ENCODE results near the gene CDK14. TPM values are rescaled to one million over a fixed set of nuclear protein-coding genes. Genes with fewer than 3 reads are reported as not detected.

CDK14 gene
- total RNA-seq, 1 donor from 2014 or later, result 1.9 TPM

DNA sequence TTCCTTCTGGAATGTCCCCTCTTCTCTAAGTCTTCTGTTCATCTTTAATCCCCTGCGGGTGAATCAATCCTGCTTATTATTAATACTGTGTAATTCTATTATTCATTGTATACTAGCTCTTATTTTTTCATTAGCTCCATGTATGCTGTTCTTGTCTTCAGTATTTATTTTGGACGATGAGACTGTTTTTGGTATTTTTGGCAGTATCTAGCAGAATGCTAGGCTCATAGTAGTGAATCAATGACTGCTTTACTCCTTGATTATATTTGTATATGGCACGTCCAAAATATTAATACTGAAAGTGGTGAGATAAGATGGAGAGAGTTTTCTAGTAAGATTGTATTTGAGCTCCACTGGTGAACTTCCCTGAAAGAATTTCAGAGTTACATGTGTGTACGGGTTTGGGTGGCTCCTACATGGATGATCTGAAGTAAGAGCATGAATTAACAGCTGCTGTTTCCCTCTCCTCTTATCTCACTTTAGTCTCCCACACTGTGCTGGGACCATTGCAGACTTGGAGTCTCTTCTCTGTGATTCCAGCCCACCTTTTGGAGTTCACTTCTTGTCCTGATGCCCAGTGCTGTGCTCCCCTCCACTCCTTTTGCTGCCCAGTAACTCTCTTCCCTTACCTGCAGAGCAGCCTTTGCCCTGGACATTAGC lies 226.0 kb downstream of the CDK14 start:
- Mint-ChIP-seq H3K9me3 (peaks cover 7% of the 10 kb centered on the region), H3K27me3 (no peaks in the 10 kb centered on the region), H3K36me3 (ENCODE audit: low read depth) (no peaks in the 10 kb centered on the region), H3K4me1 (no peaks in the 10 kb centered on the region), H3K4me3 (no peak overlapping the region), H3K27ac (no peak overlapping the region)
- intact Hi-C loops (cut with micrococcal nuclease), result no loop called here
- DNase-seq, result no peak

DNA sequence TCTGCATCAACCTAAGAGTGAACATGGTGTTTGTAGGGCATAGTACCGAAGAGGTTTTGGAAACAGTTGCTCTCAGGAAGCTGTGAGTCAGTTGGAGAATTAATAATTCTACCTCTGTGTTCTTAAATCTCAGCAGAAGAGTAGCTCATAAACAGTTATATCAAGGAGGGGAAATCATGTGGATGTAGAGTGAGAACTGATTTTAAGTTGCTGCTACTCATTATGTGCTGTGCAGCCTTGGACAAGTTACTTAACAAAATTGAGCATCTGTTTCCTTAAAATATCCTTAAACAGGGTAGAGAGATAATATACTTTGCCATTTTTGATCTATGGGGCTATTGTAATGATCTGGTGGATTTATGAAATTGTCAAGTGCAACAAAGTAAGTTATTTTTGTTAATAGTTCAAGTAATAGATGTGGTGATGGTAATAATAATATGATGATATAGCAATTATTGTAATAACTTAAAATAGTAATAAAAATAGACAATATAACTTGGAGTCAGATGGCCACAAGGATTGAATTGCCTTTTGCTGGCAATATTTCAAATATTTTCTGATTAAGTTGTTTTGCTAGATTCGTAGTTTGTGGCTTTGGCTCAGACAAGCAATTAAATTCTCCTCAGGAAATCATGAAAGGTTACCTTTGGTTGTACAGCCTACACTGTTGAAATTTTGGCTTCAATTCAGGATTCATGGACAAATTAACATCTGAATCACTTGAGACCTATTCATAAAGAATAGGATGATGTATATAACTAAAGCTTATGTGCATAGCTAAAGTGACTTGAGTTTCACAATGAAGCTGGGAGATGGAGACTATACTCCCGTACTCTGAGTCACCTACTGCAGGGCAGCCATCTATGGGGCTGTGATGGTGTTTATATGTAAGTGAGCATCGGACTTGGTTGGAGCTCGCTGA lies 228.5 kb downstream of the CDK14 start:
- H3K4me1 Mint-ChIP-seq, result no peaks in the 10 kb centered on the region
- H3K27ac Mint-ChIP-seq, result no peak overlapping the region
- H3K27me3 Mint-ChIP-seq, result no peaks in the 10 kb centered on the region
- intact Hi-C loops (cut with micrococcal nuclease), result no loop called here
- H3K9me3 Mint-ChIP-seq, result peaks cover 14% of the 10 kb centered on the region
- no peak for DNase-seq
- no peak overlapping the region for H3K4me3 Mint-ChIP-seq
- no peaks in the 10 kb centered on the region for H3K36me3 Mint-ChIP-seq (ENCODE audit: low read depth)

DNA sequence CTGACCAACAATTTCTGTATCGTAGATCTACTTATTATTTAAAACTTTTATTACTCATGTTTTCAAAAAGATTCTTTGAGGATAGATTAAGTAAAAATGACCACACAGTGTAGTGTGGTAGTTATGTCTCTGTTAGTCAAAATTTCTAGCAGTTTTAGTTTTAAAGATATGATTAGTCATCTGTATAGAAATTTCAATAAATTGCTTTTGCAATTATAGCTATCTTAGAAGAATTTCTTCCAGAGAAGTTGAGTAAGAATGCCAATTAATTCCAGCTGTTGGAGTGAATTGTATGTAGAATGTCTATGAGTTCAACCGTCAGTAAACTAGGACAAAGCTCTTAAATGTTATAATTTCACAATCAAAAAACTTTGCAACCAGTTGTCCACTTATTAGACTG lies 229.7 kb downstream of the CDK14 start:
- intact Hi-C loops (cut with micrococcal nuclease), result no loop called here
- DNase-seq, result no peak
- H3K4me1 Mint-ChIP-seq, result no peaks in the 10 kb centered on the region
- peaks cover 13% of the 10 kb centered on the region for H3K9me3 Mint-ChIP-seq
- no peak overlapping the region for H3K27ac Mint-ChIP-seq
- no peaks in the 10 kb centered on the region for H3K27me3 Mint-ChIP-seq
- no peaks in the 10 kb centered on the region for H3K36me3 Mint-ChIP-seq (ENCODE audit: low read depth)
- H3K4me3 Mint-ChIP-seq, result no peak overlapping the region

DNA sequence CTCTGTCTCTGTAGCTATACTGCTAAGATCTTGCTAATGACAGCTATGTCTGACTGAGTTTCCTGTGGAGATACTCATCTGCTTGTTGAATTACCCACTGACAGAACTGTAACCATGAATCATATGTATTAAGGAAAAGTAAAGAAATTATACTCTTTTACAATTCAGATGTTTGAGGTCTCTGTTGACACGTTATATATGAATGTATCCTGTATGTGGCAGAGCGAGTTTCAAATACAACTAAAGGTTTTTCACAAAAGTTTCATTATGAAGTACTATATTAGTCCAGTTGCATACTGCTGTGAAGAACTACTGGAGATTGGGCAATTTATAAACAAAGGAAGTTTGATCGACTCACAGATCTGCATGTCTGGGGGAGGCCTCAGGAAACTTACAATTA lies 232.5 kb downstream of the CDK14 start:
- intact Hi-C loops (cut with micrococcal nuclease), result no loop called here
- DNase-seq, result no peak
- Mint-ChIP-seq H3K4me1 (no peaks in the 10 kb centered on the region), H3K27ac (no peak overlapping the region), H3K4me3 (no peak overlapping the region), H3K27me3 (no peaks in the 10 kb centered on the region), H3K36me3 (ENCODE audit: low read depth) (no peaks in the 10 kb centered on the region), H3K9me3 (peaks cover 12% of the 10 kb centered on the region)

DNA sequence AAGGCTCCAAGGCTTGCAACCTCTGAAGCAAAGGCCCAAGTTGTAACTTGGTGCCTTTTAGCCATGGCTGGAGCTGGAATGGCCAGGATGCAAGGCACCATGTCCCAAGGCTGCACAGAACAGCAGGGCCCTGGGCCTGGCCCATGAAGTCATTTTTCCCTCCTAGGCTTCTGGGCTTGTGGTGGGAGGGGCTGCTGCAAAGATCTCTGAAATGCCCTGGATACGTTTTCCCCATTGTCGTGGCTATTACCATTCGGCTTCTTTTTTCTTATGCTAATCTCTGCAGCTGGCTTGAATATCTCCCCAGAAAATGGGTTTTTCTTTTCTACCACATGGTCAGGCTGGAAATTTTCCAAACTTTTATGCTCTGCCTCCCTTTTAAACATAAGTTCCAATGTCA lies 234.2 kb downstream of the CDK14 start:
- intact Hi-C loops (cut with micrococcal nuclease), result no loop called here
- Mint-ChIP-seq H3K36me3 (ENCODE audit: low read depth) (no peaks in the 10 kb centered on the region), H3K27me3 (no peaks in the 10 kb centered on the region), H3K4me3 (no peak overlapping the region), H3K27ac (no peak overlapping the region), H3K4me1 (no peaks in the 10 kb centered on the region), H3K9me3 (peaks cover 12% of the 10 kb centered on the region)
- no peak for DNase-seq

DNA sequence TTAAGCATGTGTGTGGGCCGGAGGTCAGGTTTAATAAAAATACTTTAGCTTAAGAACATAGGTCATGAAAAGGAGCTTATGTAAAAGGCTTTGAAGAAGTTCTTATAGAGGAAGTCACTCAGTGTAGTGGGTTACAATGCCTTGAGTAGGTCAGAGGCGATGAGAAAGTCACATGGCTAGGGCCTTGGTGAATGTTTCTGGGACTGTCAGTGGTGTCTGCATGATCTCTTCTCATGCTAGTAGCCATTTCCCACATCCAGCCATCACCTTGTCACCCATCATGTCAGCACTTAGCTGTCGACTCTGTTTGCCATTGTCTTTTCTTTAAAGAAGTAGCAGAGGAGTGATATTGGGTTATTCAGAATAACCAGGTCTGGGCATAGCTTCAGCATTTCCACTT lies 236.6 kb downstream of the CDK14 start:
- Mint-ChIP-seq H3K27ac (no peak overlapping the region), H3K36me3 (ENCODE audit: low read depth) (no peaks in the 10 kb centered on the region), H3K9me3 (peaks cover 12% of the 10 kb centered on the region), H3K4me3 (no peak overlapping the region), H3K27me3 (no peaks in the 10 kb centered on the region), H3K4me1 (no peaks in the 10 kb centered on the region)
- intact Hi-C loops (cut with micrococcal nuclease), result no loop called here
- no peak for DNase-seq

DNA sequence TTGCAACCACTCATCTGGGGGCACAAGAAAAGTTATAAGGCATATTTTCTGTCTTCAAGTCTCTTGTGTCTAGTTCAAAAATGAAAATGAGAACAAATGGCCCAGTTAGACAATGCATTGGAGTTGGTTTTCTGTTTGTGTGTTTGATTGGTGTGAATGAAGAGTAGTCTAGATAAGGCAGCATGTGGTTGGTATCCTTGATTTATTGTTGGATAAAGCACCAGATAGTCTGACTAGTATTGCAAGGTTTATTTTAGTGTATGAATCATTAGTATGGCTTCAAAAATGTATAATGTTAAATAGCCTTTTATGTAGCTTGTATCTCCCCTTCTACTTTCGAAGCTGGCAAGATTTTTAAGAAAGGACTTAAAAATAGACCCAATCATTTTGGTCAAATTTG lies 237.3 kb downstream of the CDK14 start:
- Mint-ChIP-seq H3K27me3 (no peaks in the 10 kb centered on the region), H3K27ac (no peak overlapping the region), H3K9me3 (peaks cover 12% of the 10 kb centered on the region), H3K4me1 (no peaks in the 10 kb centered on the region), H3K36me3 (ENCODE audit: low read depth) (no peaks in the 10 kb centered on the region), H3K4me3 (no peak overlapping the region)
- intact Hi-C loops (cut with micrococcal nuclease), result no loop called here
- DNase-seq, result no peak

DNA sequence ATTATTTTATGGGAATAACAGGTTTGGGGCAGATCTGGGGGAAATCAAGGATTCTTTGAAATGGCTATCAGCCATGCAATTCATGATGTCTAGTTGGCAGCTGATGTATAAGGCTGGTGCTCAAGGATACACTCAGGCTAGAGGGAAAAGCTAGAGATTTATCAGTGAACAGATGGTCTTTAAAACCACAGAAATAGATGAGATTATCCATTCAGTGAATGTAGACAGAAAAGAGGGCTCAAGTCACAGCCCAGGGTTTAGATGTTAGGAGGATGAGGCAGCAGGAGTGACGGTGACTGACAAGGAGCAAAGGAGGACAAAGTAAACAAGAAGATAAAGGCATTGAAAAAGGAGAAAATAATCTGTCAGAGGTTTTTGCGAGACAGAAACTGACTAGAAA lies 238.7 kb downstream of the CDK14 start:
- H3K27me3 Mint-ChIP-seq, result no peaks in the 10 kb centered on the region
- no peak for DNase-seq
- no peak overlapping the region for H3K27ac Mint-ChIP-seq
- H3K36me3 Mint-ChIP-seq (ENCODE audit: low read depth), result no peaks in the 10 kb centered on the region
- no peaks in the 10 kb centered on the region for H3K4me1 Mint-ChIP-seq
- peaks cover 5% of the 10 kb centered on the region for H3K9me3 Mint-ChIP-seq
- intact Hi-C loops (cut with micrococcal nuclease), result no loop called here
- no peak overlapping the region for H3K4me3 Mint-ChIP-seq

DNA sequence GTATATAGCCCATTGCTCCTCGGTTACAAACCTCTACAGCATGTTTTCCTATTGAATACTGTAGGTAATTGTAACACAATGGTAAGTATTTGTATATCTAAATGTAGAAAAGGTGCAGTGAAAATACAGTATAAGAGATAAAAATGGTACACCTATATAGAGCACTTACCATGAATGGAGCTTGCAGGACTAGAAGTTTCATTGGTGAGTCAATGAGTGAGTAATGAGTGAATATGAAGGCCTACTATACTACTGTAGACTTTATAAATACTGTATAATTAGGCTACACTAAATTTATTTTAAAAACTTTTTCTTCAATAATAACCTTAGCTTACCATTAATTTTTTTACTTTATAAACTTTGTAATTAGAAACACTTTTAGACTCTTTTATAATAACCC lies 239.7 kb downstream of the CDK14 start:
- Mint-ChIP-seq H3K27ac (no peak overlapping the region), H3K36me3 (ENCODE audit: low read depth) (no peaks in the 10 kb centered on the region), H3K9me3 (peaks cover 1% of the 10 kb centered on the region), H3K27me3 (no peaks in the 10 kb centered on the region), H3K4me3 (no peak overlapping the region), H3K4me1 (no peaks in the 10 kb centered on the region)
- intact Hi-C loops (cut with micrococcal nuclease), result no loop called here
- DNase-seq, result no peak

DNA sequence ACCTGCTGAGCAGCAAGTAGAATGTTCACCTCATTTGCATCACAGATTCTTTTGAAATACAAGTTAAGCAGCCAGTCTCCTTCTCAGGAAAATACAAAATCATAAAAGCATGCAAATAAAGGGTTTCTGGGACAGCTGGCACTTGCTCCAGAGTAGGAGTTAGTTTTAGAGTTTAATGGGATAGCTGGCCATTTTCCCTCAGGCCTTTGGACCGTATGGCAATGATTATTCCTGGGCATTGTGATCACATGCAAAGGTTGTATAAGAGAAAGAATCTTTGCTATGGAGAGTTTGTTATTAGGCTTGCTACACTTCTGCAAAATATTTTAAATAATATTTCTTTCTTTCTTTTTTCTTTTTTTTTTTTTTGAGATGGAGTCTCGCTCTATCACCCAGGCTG lies 240.8 kb downstream of the CDK14 start:
- intact Hi-C loops (cut with micrococcal nuclease), result no loop called here
- Mint-ChIP-seq H3K4me1 (no peaks in the 10 kb centered on the region), H3K4me3 (no peak overlapping the region), H3K9me3 (no peaks in the 10 kb centered on the region), H3K27ac (no peak overlapping the region), H3K27me3 (no peaks in the 10 kb centered on the region), H3K36me3 (ENCODE audit: low read depth) (no peaks in the 10 kb centered on the region)
- DNase-seq, result no peak

DNA sequence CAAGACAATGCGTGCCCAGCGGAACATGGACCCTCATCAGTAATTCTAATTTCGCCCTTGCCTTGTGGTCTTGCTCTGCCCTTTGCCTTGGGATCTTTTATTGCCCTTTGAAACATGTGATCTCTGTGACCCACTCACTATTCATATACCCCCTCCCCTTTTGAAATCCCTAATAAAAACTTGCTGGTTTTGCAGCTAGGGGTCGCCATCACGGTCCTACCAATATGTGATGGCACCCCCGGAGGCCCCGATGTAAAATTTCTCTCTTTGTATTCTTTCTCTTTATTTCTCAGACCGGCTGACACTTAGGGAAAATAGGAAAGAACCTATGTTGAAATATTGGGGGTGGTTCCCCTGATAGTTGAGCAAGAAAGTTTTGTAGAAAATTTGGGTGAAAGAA lies 242.7 kb downstream of the CDK14 start:
- intact Hi-C loops (cut with micrococcal nuclease), result no loop called here
- Mint-ChIP-seq H3K36me3 (ENCODE audit: low read depth) (no peaks in the 10 kb centered on the region), H3K4me1 (no peaks in the 10 kb centered on the region), H3K4me3 (no peak overlapping the region), H3K9me3 (no peaks in the 10 kb centered on the region), H3K27me3 (no peaks in the 10 kb centered on the region), H3K27ac (no peak overlapping the region)
- DNase-seq, result no peak

DNA sequence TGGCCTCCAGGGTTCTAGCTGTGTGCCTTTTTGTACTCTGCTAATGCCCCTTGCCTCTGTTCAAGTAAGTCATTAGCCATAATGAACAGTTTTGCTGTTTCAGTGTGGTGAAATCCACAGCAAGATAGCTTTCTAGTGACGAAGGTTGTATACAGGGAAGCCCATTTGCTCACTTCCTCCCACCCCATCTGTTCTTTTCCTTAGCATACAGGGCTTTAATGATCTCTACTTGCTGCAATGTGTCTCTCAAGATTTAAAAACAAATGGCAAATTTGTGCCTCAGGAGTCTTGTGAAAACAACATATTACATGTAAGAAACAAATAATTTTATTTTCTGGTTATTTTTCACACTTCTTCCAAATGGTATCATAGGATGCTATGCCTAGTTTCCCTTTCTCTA lies 243.2 kb downstream of the CDK14 start:
- no peaks in the 10 kb centered on the region for H3K4me1 Mint-ChIP-seq
- no peaks in the 10 kb centered on the region for H3K9me3 Mint-ChIP-seq
- intact Hi-C loops (cut with micrococcal nuclease), result no loop called here
- H3K4me3 Mint-ChIP-seq, result no peak overlapping the region
- H3K27me3 Mint-ChIP-seq, result no peaks in the 10 kb centered on the region
- no peak overlapping the region for H3K27ac Mint-ChIP-seq
- no peak for DNase-seq
- H3K36me3 Mint-ChIP-seq (ENCODE audit: low read depth), result no peaks in the 10 kb centered on the region

DNA sequence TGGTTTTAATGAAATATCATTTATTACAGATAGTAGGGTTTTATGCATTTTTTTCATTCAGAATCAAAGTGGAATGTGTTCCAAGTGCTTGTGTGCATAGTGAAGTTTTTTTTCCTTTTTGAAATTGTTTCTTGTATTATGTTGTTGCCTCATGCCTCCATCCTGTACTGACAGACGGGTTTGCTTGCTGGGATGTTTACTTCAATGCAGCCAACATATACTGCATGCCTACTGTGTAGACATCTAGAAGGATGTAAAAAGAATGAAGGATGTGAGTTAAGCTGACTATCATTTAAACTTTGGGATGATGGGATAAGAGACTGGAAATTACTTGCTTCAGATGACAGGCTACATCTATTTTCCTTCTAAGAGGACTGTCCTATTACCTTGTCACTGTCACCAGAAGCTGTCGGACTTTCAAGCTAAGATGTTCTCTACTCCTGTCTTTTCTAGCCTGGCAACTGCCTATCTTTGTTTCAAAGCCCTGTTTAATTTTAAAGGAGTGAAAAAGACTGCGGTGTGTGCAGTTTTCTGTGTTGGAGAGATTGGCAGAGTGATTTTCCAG lies 243.7 kb downstream of the CDK14 start:
- H3K36me3 Mint-ChIP-seq (ENCODE audit: low read depth), result no peaks in the 10 kb centered on the region
- H3K27ac Mint-ChIP-seq, result no peak overlapping the region
- no peak overlapping the region for H3K4me3 Mint-ChIP-seq
- H3K4me1 Mint-ChIP-seq, result no peaks in the 10 kb centered on the region
- DNase-seq, result no peak
- no peaks in the 10 kb centered on the region for H3K9me3 Mint-ChIP-seq
- no peaks in the 10 kb centered on the region for H3K27me3 Mint-ChIP-seq
- intact Hi-C loops (cut with micrococcal nuclease), result no loop called here

DNA sequence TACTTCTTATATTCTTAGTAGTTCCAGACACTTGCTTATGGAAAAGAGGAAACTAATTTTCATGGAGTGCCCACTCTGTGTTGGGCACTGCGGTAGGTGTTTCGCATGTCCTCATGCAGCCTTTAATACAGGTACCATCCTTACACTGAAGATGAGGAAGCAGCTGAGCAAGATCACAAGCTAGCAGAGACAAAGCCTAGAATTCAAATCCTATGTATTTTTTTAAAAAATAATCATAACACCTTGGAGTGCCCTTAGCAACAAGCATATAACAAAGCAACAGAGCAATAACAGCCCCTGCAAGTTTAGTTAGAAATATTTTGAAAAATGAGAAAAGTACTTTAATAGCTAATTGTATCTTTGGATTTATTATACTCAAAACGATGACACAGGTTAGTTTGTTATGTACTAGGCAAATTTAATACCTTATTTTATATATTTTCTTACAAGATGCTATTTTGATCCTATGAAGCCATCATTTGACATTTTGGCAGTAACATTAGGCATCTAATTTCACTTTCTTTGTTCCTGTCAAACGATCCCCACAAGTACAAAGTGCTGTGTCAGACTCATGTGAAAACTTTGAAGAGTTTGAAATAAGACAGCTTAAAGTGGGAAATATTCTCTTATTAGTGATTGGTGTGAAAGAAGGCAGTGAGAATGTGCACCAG lies 245.8 kb downstream of the CDK14 start:
- no peaks in the 10 kb centered on the region for H3K27me3 Mint-ChIP-seq
- DNase-seq, result no peak
- H3K4me3 Mint-ChIP-seq, result no peak overlapping the region
- H3K36me3 Mint-ChIP-seq (ENCODE audit: low read depth), result no peaks in the 10 kb centered on the region
- no peaks in the 10 kb centered on the region for H3K4me1 Mint-ChIP-seq
- H3K9me3 Mint-ChIP-seq, result no peaks in the 10 kb centered on the region
- H3K27ac Mint-ChIP-seq, result no peak overlapping the region
- intact Hi-C loops (cut with micrococcal nuclease), result no loop called here
